Natural killer cell (primary cell): ENCODE data around the gene CCNI. TPM values are rescaled to one million over a fixed set of nuclear protein-coding genes. Genes with fewer than 3 reads are reported as not detected.
"Not testable (repeated sequence)": the region's sequence is repeated elsewhere in the genome, so short reads cannot be mapped to it uniquely, and the experiment has no call there.

ENCODE experiments used
- ATAC-seq, 3 donors: fragments of 150-1000 bp in 2 of 3; fragments of 200-7000 bp in 1 of 3; cut with Tn5 transposase; 1 replicate in 1 of 3; 2 replicates in 2 of 3; pipeline ENCODE4 v1.10.0; 2021; ENCODE audit warnings: mild to moderate bottlenecking in 2 of 3, moderate library complexity in 2 of 3
- DNase-seq, 2 donors: peaks; one replicate each; pipeline versions ENCODE4 v3.0.0 to v3.0.0-alpha.2; 2013 to 2021; ENCODE audit warnings: mixed read lengths in 1 of 2
- H3K27ac ChIP-seq: one replicate; pipeline ENCODE4 v1.5.1; 2013; ENCODE audit warnings: mild to moderate bottlenecking, low read length
- H3K27me3 ChIP-seq: one replicate; pipeline ENCODE4 v1.6.1; 2013; ENCODE audit warnings: low read length; ENCODE audit not compliant: control insufficient read depth, insufficient read depth
- H3K36me3 ChIP-seq: one replicate; pipeline ENCODE4 v1.6.1; 2013; ENCODE audit warnings: low read length; ENCODE audit not compliant: control insufficient read depth, insufficient read depth
- H3K4me1 ChIP-seq: one replicate; pipeline ENCODE4 v1.6.1; 2013; ENCODE audit warnings: low read length; ENCODE audit not compliant: control insufficient read depth, insufficient read depth
- H3K4me3 ChIP-seq: one replicate; pipeline ENCODE4 v1.5.1; 2013; ENCODE audit warnings: low read length
- H3K9me3 ChIP-seq: one replicate; pipeline ENCODE4 v1.6.1; 2013; ENCODE audit warnings: low read length; ENCODE audit not compliant: control insufficient read depth, insufficient read depth
- H3K27ac Mint-ChIP-seq, 2 donors: one replicate each; pipeline ENCODE4 v1.8.0; 2022; ENCODE audit warnings: mild to moderate bottlenecking in 2 of 2, mixed read lengths in 2 of 2, moderate library complexity in 1 of 2
- H3K27me3 Mint-ChIP-seq, 2 donors: one replicate each; pipeline ENCODE4 v1.8.0; 2022; ENCODE audit warnings: low read depth in 2 of 2, mixed read lengths in 2 of 2
- H3K36me3 Mint-ChIP-seq: one replicate; pipeline ENCODE4 v1.8.0; 2022; ENCODE audit warnings: mixed read lengths
- H3K4me1 Mint-ChIP-seq, 2 donors: one replicate each; pipeline ENCODE4 v1.8.0; 2022; ENCODE audit warnings: mixed read lengths in 2 of 2
- H3K4me3 Mint-ChIP-seq: one replicate; pipeline ENCODE4 v1.8.0; 2022; ENCODE audit warnings: mild to moderate bottlenecking, moderate library complexity, mixed read lengths
- H3K9me3 Mint-ChIP-seq, 2 donors: one replicate each; pipeline ENCODE4 v1.8.0; 2022; ENCODE audit warnings: mixed read lengths in 2 of 2
- CTCF ChIP-seq: fragments of 200-600 bp; IDR thresholded peaks from one replicate; pipeline ENCODE4 v1.8.0; 2022; ENCODE audit warnings: antibody characterized with exemption
- WGBS: methylation state at CpG from one replicate; pipeline ENCODE4 v1.1.7; 2013; ENCODE audit warnings: missing lambda C conversion rate; ENCODE audit not compliant: insufficient coverage; 5-methylcytosine and 5-hydroxymethylcytosine counted together
- intact Hi-C: fragments of 100-400 bp; cut with micrococcal nuclease; formaldehyde crosslinking; loops from one replicate; pipeline ENCODE4 v1.14.2; 2022
- total RNA-seq, 4 donors: library from RNA; stranded (reverse); fragments of 120-200 nt in 1 of 4; gene quantifications; one replicate each; pipeline versions ENCODE4 v1.2.3 to v1.2.4, GENCODE V29; 2013 to 2022

CCNI gene
- total RNA-seq, 3 donors from 2014 or later (not counting 1 experiment from before 2014, with no cell fraction given): 243 to 266 (median 259) TPM

- DNase-seq (peak in 1 of 2 donors; percentile 82), ATAC-seq (no peak)
- Histone ChIP-seq H3K27me3 (no peaks in the 10 kb centered on the region), H3K36me3 (no peaks in the 10 kb centered on the region), H3K4me3 (no peak overlapping the region), H3K9me3 (no peaks in the 10 kb centered on the region), H3K4me1 (peaks cover 31% of the 10 kb centered on the region), H3K27ac (peak overlapping the region; percentile 14)
- Mint-ChIP-seq H3K9me3 (no peaks in the 10 kb centered on the region), H3K4me3 (peak overlapping the region; percentile 63), H3K36me3 (no peaks in the 10 kb centered on the region), H3K4me1 (peaks cover 56 to 63% of the 10 kb centered on the region in 2 donors), H3K27ac (peak overlapping the region in 1 of 2 donors; percentile 63), H3K27me3 (peaks cover 0 to 3% of the 10 kb centered on the region in 2 donors)
- intact Hi-C loops: no loop called here
- WGBS: 65% methylated on average over 2 of the region's 5 CpGs
- TF ChIP-seq CTCF: no peak
These were observed 3.5 kb downstream of the CCNI start for GRCh38 chr4:77072195-77072753.

GRCh38 chr4:77069514-77069913 lies 6.3 kb downstream of the CCNI start:
- peak in 1 of 3 donors; percentile 7 for ATAC-seq
- H3K9me3 ChIP-seq, H3K27me3 Mint-ChIP-seq, H3K36me3 Mint-ChIP-seq, H3K9me3 Mint-ChIP-seq, H3K27ac ChIP-seq, H3K27me3 ChIP-seq, DNase-seq, intact Hi-C loops, H3K4me3 ChIP-seq: not testable (repeated sequence)
- Histone ChIP-seq H3K4me1 (peaks cover 23% of the 10 kb centered on the region), H3K36me3 (peaks cover 14% of the 10 kb centered on the region)
- peak overlapping the region in 1 of 2 donors; percentile 63 for H3K27ac Mint-ChIP-seq
- H3K4me1 Mint-ChIP-seq: peaks cover 51 to 54% of the 10 kb centered on the region in 2 donors
- 26% methylated on average over 3 of the region's 3 CpGs for WGBS
- H3K4me3 Mint-ChIP-seq: peak overlapping the region; percentile 1

- no peaks in the 10 kb centered on the region for H3K9me3 ChIP-seq
- Mint-ChIP-seq H3K4me1 (peaks cover 39 to 53% of the 10 kb centered on the region in 2 donors), H3K27ac (peak overlapping the region; percentile 60 to 69), H3K27me3 (no peaks in the 10 kb centered on the region), H3K4me3 (no peak overlapping the region), H3K9me3 (no peaks in the 10 kb centered on the region), H3K36me3 (peaks cover 8% of the 10 kb centered on the region)
- no peak overlapping the region for H3K27ac ChIP-seq
- ATAC-seq: no peak
- no peak for DNase-seq
- no CpG with 5 or more reads among the region's 1 CpG for WGBS
- H3K4me3 ChIP-seq: no peak overlapping the region
- peaks cover 43% of the 10 kb centered on the region for H3K36me3 ChIP-seq
- H3K27me3 ChIP-seq: no peaks in the 10 kb centered on the region
- intact Hi-C loops: no loop called here
- H3K4me1 ChIP-seq: peaks cover 13% of the 10 kb centered on the region
- no peak for TF ChIP-seq CTCF
These were observed 10.4 kb downstream of the CCNI start for GRCh38 chr4:77065382-77065781.

GRCh38 chr4:77062856-77063255 lies 12.9 kb downstream of the CCNI start:
- intact Hi-C loops: no loop called here
- Mint-ChIP-seq H3K36me3 (peaks cover 8% of the 10 kb centered on the region), H3K27ac (peak overlapping the region; percentile 56 to 69), H3K4me3 (no peak overlapping the region), H3K4me1 (peaks cover 21 to 38% of the 10 kb centered on the region in 2 donors), H3K9me3 (no peaks in the 10 kb centered on the region), H3K27me3 (no peaks in the 10 kb centered on the region)
- DNase-seq (no peak), ATAC-seq (no peak)
- Histone ChIP-seq H3K36me3 (peaks cover 62% of the 10 kb centered on the region), H3K9me3 (no peaks in the 10 kb centered on the region), H3K27me3 (no peaks in the 10 kb centered on the region), H3K4me1 (peaks cover 3% of the 10 kb centered on the region), H3K4me3 (no peak overlapping the region), H3K27ac (no peak overlapping the region)
- TF ChIP-seq CTCF: no peak
